GDM1 (cell line): ENCODE measurements around the gene CACNG6.

Source experiments
- DNase-seq: peaks from one replicate; lab custom pipeline; 2025; lab: John Stamatoyannopoulos, UW

CACNG6 gene

DNA sequence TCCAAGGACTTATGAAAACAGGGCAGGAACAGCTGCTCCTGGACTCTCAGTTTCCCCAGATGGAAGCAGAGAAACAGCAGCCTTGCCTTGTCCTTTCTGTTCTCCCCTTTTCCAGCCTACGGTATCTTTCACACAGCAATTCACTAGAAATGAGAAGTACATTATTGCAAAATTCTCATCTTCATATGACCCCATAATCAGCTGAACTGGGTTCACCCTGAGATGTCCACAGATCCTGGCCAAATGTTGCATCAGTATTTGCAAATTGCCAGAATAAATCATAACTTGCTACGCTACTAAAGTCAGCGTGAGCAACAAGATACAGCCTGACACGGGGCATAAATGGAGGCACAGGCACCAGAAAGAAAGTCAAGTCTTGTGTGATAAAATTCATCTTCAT lies 56.2 kb downstream of the CACNG6 start:
- DNase-seq, result no peak
